HG02798 (cell line): Measurements from ENCODE around the gene CAMK2G.

ENCODE experiments used
- ATAC-seq: cut with Tn5 transposase; IDR thresholded peaks from one replicate; pipeline ENCODE4 v1.9.1; 2021; ENCODE audit warnings: mild to moderate bottlenecking; ENCODE audit not compliant: unreplicated experiment, poor library complexity

Gene CAMK2G

DNA sequence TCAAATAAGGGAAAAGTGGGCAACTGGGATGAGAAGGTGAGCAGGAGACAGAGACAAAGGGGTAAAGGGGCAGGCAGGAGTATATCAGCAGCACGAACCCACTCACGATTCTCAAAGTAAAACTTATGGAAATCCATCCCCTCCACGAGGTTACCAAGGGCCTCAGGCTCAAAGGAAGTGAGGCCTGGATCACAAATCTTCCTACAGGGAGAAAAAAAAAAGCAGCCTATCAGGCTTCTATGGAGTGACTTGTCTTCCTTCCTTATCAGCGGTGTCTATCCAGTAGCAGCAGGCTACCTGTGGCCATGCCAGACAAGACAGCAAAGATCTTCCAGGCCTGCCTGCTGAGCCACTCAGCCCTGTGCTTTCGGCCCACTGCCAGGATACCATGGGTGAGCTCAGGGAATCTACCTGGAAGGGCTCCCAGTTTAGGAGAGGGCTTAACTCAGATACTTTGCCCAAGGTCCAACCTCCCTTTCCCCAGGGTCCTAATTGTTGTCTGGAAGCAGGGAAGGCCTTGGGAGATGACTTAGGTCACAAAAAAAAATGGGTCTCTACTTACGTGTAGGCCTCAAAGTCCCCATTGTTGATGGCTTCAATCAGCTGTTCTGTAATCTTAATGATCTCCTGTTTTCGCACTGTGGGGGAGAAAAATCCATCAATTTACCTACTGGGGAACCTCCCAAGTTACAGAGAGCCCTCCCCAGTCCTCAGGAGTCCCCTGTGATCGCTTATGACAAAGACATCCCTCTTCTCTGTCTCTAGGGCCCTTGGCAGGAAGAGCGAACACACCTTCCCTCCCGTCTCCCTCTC, 57.2 kb downstream of the CAMK2G start:
- ATAC-seq, result no peak

GRCh38 chr10:73815719-73816030, 58.7 kb downstream of the CAMK2G start:
- ATAC-seq, result no peak

DNA sequence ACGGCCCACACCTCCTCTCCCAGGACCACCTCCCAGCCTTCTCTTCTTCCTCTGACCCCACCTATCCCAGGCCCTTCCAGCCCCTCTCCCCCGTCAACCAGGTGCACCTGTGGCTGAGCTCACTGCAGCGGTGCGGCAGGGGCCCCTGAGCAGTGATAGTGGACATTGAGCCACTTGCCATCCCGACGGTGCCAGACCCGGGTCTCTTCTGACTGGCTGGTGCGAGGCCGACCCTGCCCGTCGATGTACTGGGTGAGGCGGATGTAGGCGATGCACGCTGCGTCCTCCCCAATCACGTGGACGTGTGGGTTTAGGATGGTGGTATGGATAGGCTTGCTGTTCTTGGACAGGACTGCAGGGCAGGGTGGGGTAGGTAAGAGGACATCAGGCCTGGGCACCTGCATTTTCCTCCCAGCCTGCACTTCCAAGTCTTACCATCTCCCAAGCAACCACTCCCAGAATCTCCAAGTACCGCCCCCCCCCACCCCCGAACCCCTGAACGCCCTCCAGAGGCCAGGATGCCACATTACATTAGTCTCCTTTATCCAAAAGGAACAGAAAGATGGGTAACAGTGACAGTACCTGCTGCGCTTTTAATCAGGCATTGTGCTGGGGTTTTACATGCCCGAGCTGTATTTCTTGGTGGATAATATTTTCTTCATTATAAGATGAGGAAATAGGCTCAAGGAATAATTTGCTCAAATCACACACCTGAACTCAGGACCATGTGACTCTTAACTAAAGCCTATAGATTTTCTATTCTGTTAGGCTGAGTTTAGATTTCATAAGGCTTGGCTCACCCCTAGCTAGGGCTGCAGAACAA, 59.2 kb downstream of the CAMK2G start:
- no peak for ATAC-seq

DNA sequence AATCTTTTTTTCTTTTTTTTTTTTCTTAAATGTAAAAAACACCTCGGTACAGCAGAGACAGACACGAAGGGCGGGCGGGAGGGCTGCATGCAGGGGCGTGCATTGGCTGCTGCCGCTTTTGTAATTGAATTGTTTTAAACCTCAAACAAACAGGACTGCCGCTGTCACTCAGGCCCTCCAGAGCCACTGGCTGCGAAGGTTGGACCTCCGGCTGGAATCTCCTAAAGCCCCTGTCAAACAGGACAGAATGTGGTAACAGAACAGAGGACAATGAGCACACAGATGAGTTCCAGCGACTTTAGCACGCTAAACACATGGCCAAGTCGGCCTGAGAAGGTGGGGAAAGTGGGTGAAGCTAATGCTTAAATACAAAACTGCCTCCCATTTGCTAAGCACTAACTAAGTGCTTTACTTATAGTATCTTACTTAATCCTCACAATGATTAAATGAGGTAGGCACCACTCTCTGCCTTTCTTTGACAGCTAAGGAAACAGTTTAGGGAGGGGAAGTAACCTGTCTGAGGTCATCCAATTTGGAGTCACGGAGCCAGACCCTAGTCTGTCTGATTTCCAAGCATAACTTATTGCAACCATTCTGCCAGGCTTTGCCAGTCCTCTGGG, 60.0 kb downstream of the CAMK2G start:
- no peak for ATAC-seq

- no peak for ATAC-seq
These were observed 61.0 kb downstream of the CAMK2G start for GRCh38 chr10:73813333-73813732.

- no peak for ATAC-seq
These were observed 61.7 kb downstream of the CAMK2G start for GRCh38 chr10:73812657-73813056.

DNA sequence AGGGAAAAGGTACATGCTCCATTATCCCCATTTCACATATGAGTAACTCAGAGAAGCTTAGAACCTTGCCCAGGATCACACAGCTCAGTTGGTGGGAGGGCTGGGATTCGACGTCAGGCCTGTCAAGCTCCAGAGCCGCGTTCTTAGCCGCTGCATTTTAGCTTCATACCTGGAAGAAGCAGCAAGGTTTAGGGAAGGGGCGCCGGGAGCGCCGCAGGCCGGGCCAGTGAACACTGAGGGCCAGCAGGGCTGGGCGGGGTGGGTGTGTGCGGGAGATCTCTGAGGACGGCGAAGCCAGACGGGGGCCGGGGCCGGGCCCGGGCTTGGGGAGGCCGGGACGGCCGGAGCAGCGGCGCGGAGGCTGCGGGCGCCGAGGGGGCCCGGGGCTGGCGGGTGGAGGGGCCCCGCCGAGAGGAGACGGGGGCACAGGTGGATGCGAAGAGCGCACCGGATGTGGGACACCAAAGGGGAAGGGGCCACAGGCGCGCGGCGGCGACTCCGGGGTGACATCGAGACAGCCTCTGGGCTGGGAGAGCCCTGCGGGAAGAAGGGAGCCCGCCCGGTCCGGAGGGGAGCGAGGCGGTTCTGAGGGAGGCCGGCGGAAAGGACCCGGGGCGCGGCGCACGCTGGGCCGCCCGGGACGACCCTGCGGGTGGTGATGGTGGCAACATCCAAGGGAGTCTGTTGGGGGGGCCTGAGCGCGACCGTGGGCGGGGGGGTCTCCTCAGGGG, 63.5 kb downstream of the CAMK2G start:
- ATAC-seq, result peak; percentile 24

DNA sequence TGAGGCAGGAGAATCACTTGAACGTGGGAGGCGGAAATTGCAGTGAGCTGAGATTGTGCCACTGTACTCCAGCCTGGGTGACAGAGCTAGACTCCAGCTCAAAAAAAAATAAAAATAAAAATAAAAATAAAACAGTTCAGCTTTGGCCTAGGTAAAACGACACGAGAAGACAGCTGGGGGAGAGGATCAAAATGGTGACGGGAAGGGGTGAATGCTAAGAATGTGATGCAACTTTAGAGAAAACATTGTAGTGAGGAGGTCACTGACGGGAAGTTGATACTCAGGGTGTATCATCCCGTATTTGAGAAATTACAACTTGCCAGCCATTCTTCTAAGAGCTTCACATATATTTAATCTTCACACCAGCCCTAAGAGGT, 64.0 kb downstream of the CAMK2G start:
- ATAC-seq, result no peak

DNA sequence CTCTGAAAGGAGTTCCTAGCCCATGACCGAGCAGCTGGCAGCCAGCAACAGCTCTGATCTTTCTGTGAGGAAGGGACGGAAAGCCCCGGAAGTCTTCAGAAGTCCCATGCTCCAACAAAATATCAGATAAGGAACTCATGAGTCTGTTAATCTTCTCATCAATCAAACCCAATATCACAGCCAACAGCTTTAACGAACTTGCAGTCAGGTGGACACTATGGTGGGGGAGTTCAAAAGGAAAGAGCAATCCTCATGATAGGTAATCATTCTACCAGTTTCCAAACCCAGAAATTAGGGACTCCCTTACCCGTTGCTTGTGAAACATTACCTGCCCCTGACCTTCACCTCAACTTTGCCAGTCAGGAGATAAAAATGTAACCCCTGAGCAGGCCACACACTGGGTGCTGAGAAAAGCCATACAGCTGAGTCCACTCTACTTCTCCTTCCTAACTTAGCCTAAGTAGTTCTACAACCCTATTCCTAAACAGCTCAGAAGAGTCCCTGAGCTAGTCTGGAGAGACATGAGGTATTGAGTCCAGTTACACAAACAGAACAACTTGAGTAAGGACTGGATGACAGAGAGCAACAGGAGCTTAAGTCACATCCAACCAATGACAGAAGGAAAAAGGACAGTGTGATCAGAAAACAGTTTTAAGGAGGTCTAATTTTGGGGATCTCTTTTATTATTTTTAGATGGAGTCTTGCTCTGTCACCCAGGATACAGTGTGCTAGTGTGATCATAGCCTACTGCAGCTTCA, 65.1 kb downstream of the CAMK2G start:
- ATAC-seq, result no peak

- ATAC-seq, result no peak
These were observed 66.1 kb downstream of the CAMK2G start for GRCh38 chr10:73808021-73808815.

DNA sequence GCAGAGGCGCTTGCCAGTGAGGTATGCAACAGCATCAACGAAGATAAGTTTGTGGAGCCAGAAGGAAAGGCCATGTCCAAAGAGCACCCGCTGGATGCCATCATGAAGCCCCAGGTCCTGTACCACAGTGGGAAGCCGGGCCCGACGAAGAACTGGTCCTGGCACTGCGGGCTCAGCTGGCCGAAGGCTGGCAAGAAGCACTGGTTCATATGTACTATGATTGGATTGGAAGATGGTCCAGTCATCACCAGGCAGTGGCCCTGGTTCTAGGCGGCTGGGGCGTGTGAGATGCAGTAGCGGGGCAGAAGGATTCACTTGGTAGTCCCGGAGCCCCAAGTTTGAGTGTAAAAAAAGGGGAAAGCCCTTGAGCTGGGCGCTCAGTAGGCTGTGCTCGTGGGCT, 66.9 kb downstream of the CAMK2G start:
- no peak for ATAC-seq

- ATAC-seq, result no peak
These were observed 68.0 kb downstream of the CAMK2G start for GRCh38 chr10:73806176-73806950.

DNA sequence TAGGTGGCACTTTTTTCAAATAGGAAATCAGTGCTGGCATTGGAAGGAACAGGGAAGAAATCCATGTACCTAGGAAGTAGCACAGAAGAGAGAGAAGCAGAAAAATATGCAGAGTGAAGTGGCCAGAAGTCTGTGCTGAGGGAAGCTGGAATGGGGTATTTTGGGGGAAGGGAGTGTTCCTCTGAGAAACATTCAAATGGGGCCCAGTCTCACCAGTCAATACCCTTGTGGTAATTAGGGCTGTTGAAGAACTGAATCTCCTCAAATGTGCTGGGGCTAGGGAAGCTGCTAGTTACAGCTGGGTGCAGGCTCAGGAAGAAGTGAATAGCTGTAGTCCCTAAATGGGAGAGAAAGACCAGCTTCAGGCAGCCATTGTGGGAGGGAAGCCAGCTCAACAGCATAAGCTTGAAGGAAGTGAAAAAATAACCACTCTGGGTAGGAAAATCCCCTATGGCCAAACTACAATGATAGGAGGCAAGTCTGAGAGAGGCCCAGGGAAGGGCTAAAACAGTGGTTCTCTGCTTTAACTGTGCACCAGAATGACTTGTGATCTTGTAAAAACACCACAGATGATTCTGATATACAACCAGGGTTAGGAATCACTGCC, 70.6 kb downstream of the CAMK2G start:
- peak; percentile 76 for ATAC-seq

GRCh38 chr10:73802276-73802991, 71.9 kb downstream of the CAMK2G start:
- no peak for ATAC-seq

GRCh38 chr10:73801253-73801590, 73.1 kb downstream of the CAMK2G start:
- no peak for ATAC-seq

DNA sequence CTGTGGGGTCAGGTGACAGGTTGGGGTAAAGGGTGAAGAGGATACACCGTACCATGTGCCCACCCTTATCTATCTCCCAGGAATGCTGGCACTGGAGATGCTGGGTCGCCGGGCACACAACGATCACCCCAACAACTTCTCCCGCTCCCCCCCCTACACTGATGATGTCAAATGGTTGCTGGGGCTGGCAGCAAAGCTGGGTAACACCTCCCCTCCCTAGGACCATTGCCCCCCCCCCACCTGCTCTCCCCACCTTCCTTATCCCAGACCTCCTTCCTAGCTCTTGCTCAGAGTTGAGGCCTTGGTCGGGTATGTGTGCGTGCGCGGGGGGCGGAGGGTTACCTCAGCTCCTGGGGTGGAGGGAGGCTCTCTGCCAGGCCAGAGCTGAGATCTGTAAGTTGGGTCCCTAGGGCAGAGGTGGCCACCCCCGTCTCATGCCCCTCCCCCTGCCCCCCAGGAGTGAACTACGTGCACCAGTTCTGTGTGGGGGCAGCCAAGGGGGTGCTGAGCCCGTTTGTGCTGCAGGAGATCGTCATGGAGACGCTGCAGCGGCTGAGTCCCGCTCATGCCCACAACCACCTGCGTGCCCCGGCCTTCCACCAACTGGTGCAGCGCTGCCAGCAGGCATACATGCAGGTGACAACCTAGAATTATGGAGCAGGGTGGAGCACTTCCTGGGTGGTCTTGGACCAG, 73.6 kb downstream of the CAMK2G start:
- ATAC-seq, result no peak
